IMR-90 (cell line): ENCODE results near the gene OSM. TPM values are rescaled to one million over a fixed set of nuclear protein-coding genes. Genes with fewer than 3 reads are reported as not detected.
A peak's percentile ranks its signal among the peaks of the same experiment; 100 is the strongest.

Source experiments
- ATAC-seq: fragments of 200-7000 bp; cut with Tn5 transposase; 2 replicates; pipeline ENCODE4 v1.9.1; 2020; ENCODE audit warnings: low read depth, mild to moderate bottlenecking, moderate library complexity
- BruUV-seq: library from RNA; stranded (reverse); fragments of 400-500 nt; replicated peaks from 2 replicates; lab custom pipeline; 2021; lab: Mats Ljungman, UMichigan
- CTCF ChIA-PET: fragments of 300-600 bp; formaldehyde crosslinking; extraction: SDS; loops from one replicate; lab custom pipeline; 2021; ENCODE audit warnings: antibody characterized with exemption; lab: Yijun Ruan, JAX
- POLR2A ChIA-PET: fragments of 300-600 bp; sonication (Branson Sonifier 250); formaldehyde crosslinking; loops from one replicate; lab custom pipeline; 2022; ENCODE audit warnings: antibody characterized with exemption; ENCODE audit not compliant: unreplicated experiment; lab: Charles Lee
- DNase-seq: peaks from one replicate; pipeline ENCODE4 v3.0.0; 2013
- H2AFZ ChIP-seq: replicated peaks from 2 replicates; pipeline ENCODE3; 2013; ENCODE audit warnings: low read length, mild to moderate bottlenecking; ENCODE audit not compliant: poor library complexity
- H2AK5ac ChIP-seq: 2 replicates; pipeline ENCODE4 v1.6.1; 2013; ENCODE audit warnings: low read depth, low read length, inconsistent platforms
- H2AK9ac ChIP-seq: replicated peaks from 2 replicates; pipeline ENCODE3; 2013; ENCODE audit warnings: mild to moderate bottlenecking, low read depth, low read length, moderate library complexity; ENCODE audit not compliant: poor library complexity
- H2BK120ac ChIP-seq: 2 replicates; pipeline ENCODE4 v1.6.1; 2013; ENCODE audit warnings: low read depth, low read length, inconsistent platforms
- H2BK15ac ChIP-seq: 3 replicates; pipeline ENCODE4 v1.6.1; 2013; ENCODE audit warnings: low read depth, low read length, inconsistent platforms
- H2BK20ac ChIP-seq: 2 replicates; pipeline ENCODE4 v1.6.1; 2013; ENCODE audit warnings: low read depth, mild to moderate bottlenecking, inconsistent platforms, low read length, moderate library complexity
- H2BK5ac ChIP-seq: 2 replicates; pipeline ENCODE4 v1.6.1; 2013; ENCODE audit warnings: mild to moderate bottlenecking, low read depth, low read length, inconsistent platforms; ENCODE audit not compliant: poor library complexity, severe bottlenecking
- H3K14ac ChIP-seq: replicated peaks from 2 replicates; pipeline ENCODE4 v1.6.1; 2013; ENCODE audit warnings: low read depth, low read length, inconsistent platforms
- H3K18ac ChIP-seq: 2 replicates; pipeline ENCODE4 v1.6.1; 2013; ENCODE audit warnings: low read depth, low read length, control low read depth
- H3K23ac ChIP-seq: 2 replicates; pipeline ENCODE4 v1.6.1; 2013; ENCODE audit warnings: low read depth, low read length, inconsistent platforms
- H3K27ac ChIP-seq: 2 replicates; pipeline ENCODE4 v1.5.1; 2013; ENCODE audit warnings: mild to moderate bottlenecking, control low read depth, low read length; ENCODE audit not compliant: insufficient read depth
- H3K27me3 ChIP-seq: 2 replicates; pipeline ENCODE4 v1.6.1; 2013; ENCODE audit warnings: low read length; ENCODE audit not compliant: control insufficient read depth, insufficient read depth
- H3K36me3 ChIP-seq: 2 replicates; pipeline ENCODE4 v1.6.1; 2013; ENCODE audit warnings: low read length, mixed read lengths; ENCODE audit not compliant: control insufficient read depth, insufficient read depth
- H3K4ac ChIP-seq: 2 replicates; pipeline ENCODE4 v1.6.1; 2013; ENCODE audit warnings: low read depth, low read length, inconsistent platforms
- H3K4me1 ChIP-seq: 2 replicates; pipeline ENCODE4 v1.6.1; 2013; ENCODE audit warnings: low read length, mixed read lengths; ENCODE audit not compliant: control insufficient read depth, insufficient read depth
- H3K4me2 ChIP-seq: 2 replicates; pipeline ENCODE4 v1.6.1; 2013; ENCODE audit warnings: low read depth, mild to moderate bottlenecking, control low read depth, low read length, moderate library complexity
- H3K4me3 ChIP-seq: 2 replicates; pipeline ENCODE4 v1.5.1; 2013; ENCODE audit warnings: low read depth, mild to moderate bottlenecking, control low read depth, low read length, moderate library complexity; ENCODE audit not compliant: insufficient read depth
- H3K56ac ChIP-seq: 2 replicates; pipeline ENCODE4 v1.6.1; 2013; ENCODE audit warnings: low read length, inconsistent platforms; ENCODE audit not compliant: insufficient read depth; ENCODE audit errors: extremely low read depth
- H3K79me1 ChIP-seq, 2 experiments: 2 replicates each; pipeline ENCODE4 v1.6.1; 2013; ENCODE audit warnings: low read length in 2 of 2, inconsistent platforms in 1 of 2, low read depth in 1 of 2
- H3K9ac ChIP-seq: 2 replicates; pipeline ENCODE4 v1.6.1; 2013; ENCODE audit warnings: low read depth, low read length, control low read depth
- H3K9me1 ChIP-seq: 2 replicates; pipeline ENCODE4 v1.6.1; 2013; ENCODE audit warnings: low read length, inconsistent platforms; ENCODE audit not compliant: insufficient read depth
- H3K9me3 ChIP-seq: 2 replicates; pipeline ENCODE4 v1.6.1; 2013; ENCODE audit warnings: low read length; ENCODE audit not compliant: control insufficient read depth, insufficient read depth
- H4K20me1 ChIP-seq: 2 replicates; pipeline ENCODE4 v1.6.1; 2013; ENCODE audit warnings: low read length, inconsistent platforms; ENCODE audit not compliant: insufficient read depth
- H4K5ac ChIP-seq: 2 replicates; pipeline ENCODE4 v1.6.1; 2013; ENCODE audit warnings: mild to moderate bottlenecking, low read depth, low read length, control low read depth
- H4K8ac ChIP-seq, 2 experiments: 2 replicates each; pipeline ENCODE4 v1.6.1; 2013; ENCODE audit warnings: low read depth in 2 of 2, low read length in 2 of 2, control low read depth in 1 of 2, inconsistent platforms in 1 of 2
- H4K91ac ChIP-seq: 2 replicates; pipeline ENCODE4 v1.6.1; 2013; ENCODE audit warnings: low read depth, low read length, inconsistent platforms; ENCODE audit not compliant: insufficient read depth
- CEBPB ChIP-seq: IDR thresholded peaks from 2 replicates; pipeline ENCODE4 v1.6.1; 2012; ENCODE audit warnings: low read depth, low read length, improper control_type of control experiment
- RCOR1 ChIP-seq: IDR thresholded peaks from 2 replicates; pipeline ENCODE4 v1.6.1; 2012; ENCODE audit warnings: mild to moderate bottlenecking, low read length, improper control_type of control experiment; ENCODE audit not compliant: insufficient replicate concordance
- WGBS, 2 experiments: methylation state at CpG; one replicate each; pipeline versions ENCODE4 v1.1.5 to v1.1.7; 2013; ENCODE audit warnings: missing lambda C conversion rate in 2 of 2; ENCODE audit not compliant: insufficient read length in 1 of 2; ENCODE audit errors: extremely low coverage in 2 of 2; 5-methylcytosine and 5-hydroxymethylcytosine counted together
- dilution Hi-C: fragments of 300-500 bp; cut with HindIII; formaldehyde crosslinking; loops from one replicate; pipeline ENCODE4 v1.14.3; 2018; ENCODE audit warnings: low sequenced_read_pairs; ENCODE audit not compliant: unreplicated experiment
- in situ Hi-C: fragments of 300-500 bp; cut with MboI; formaldehyde crosslinking; loops from 3 replicates; pipeline ENCODE4 v1.14.3; 2019; ENCODE audit warnings: low sequenced_read_pairs, inconsistent platforms, mixed read lengths
- intact Hi-C: fragments of 100-400 bp; cut with micrococcal nuclease; formaldehyde crosslinking; loops from 2 replicates; pipeline ENCODE4 v1.10.0; 2022
- polyA plus RNA-seq, 3 experiments: library from polyadenylated mRNA; depleted of rRNA; stranded (reverse); fragments of >200 nt; gene quantifications; 2 replicates each; pipeline ENCODE4 v1.2.3, GENCODE V29; 2012; ENCODE audit warnings: low replicate concordance in 1 of 3
- total RNA-seq: library from RNA; depleted of rRNA; stranded (reverse); fragments of >200 nt; gene quantifications from 2 replicates; pipeline ENCODE4 v1.2.3, GENCODE V29; 2012

OSM gene
- total and polyA plus RNA-seq, 2 of the 4 experiments (the other 2 are of a cell fraction) = not detected

DNA sequence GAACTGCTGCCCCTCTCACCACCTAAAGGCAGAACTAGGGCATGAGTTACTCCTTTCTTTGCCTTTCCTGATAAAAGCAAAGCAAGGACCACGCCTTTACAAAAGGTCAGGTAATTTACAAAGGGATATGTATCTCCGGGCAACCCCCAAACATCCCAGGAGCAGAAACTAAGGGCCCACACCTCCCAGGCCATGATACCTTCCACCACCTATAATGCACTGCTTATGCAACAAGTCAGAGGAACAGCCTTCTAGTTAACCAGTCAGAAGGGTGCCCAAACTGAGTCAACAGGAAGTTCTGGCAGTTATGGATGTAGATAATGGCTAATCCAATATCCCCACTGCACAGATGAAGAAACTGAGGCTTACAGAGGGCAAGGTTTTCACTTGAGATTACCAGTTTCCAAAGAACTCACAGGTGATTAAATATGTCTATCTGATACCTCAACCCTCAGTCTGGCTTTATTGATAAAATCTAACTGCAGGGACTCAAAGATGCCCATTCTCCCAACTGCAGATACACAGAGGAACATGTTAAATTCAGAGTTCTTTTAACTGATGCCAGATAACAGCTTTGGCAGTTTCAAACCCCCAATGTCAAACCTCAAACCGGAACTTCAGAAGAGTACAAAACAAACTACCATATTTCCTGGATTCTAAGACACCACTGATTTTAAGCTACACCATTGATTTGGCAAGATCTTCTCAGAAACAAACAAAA, 39.4 kb upstream of the OSM start:
- peaks cover 68% of the 10 kb centered on the region for H4K20me1 ChIP-seq

More for the DNA sequence above, 39.4 kb upstream of the OSM start:
- H3K56ac ChIP-seq = no peak overlapping the region
- no peaks in the 10 kb centered on the region for H3K27me3 ChIP-seq
- H3K9me3 ChIP-seq = no peaks in the 10 kb centered on the region
- no peak overlapping the region for H3K4me2 ChIP-seq
- H3K23ac ChIP-seq = peak overlapping the region; percentile 3; the same call in 1 of the 2 replicates
- H2AFZ ChIP-seq = no peak overlapping the region
- H3K4ac ChIP-seq = peak overlapping the region; percentile 45; the same call in 1 of the 2 replicates
- H2BK120ac ChIP-seq = no peak overlapping the region
- no TSS peak for BruUV-seq
- H3K4me3 ChIP-seq = no peak overlapping the region
- peak overlapping the region in 1 of 2 experiments; percentile 18; a peak in 1 of 4 replicates for H4K8ac ChIP-seq
- no peak overlapping the region for H2BK20ac ChIP-seq
- DNase-seq = no peak
- H3K79me1 ChIP-seq = peaks cover 64 to 93% of the 10 kb centered on the region in 2 experiments
- no peak overlapping the region for H2BK15ac ChIP-seq
- TF ChIP-seq CEBPB (no peak), RCOR1 (peak; percentile 36)
- H2AK5ac ChIP-seq = peak overlapping the region; percentile 67
- H3K9ac ChIP-seq = no peak overlapping the region
- peak overlapping the region; percentile 65; the same call in 1 of the 2 replicates for H3K14ac ChIP-seq
- POLR2A ChIA-PET = no interaction called here
- peak overlapping the region; percentile 20 for H2AK9ac ChIP-seq
- CTCF ChIA-PET = no interaction called here
- peaks cover 33% of the 10 kb centered on the region for H3K4me1 ChIP-seq
- intact Hi-C loops = no loop called here
- WGBS, 2 experiments = no CpG with 5 or more reads among the region's 3 CpGs
- H3K27ac ChIP-seq = no peak overlapping the region
- H3K18ac ChIP-seq = no peak overlapping the region
- no peak overlapping the region for H4K5ac ChIP-seq
- H3K36me3 ChIP-seq = peaks cover 25% of the 10 kb centered on the region
- no peak overlapping the region for H4K91ac ChIP-seq
- ATAC-seq = no peak
- dilution Hi-C loops = no loop called here
- in situ Hi-C loops = no loop called here
- H3K9me1 ChIP-seq = peaks cover 42% of the 10 kb centered on the region
- H2BK5ac ChIP-seq = no peak overlapping the region
